ENCODE results near the gene BICRA. TPM values are rescaled to one million over a fixed set of nuclear protein-coding genes. Genes with fewer than 3 reads are reported as not detected.
A peak's percentile ranks its signal among the peaks of the same experiment; 100 is the strongest.

Gene BICRA
- total RNA-seq, 1 donor from 2014 or later, result 15.9 TPM

DNA sequence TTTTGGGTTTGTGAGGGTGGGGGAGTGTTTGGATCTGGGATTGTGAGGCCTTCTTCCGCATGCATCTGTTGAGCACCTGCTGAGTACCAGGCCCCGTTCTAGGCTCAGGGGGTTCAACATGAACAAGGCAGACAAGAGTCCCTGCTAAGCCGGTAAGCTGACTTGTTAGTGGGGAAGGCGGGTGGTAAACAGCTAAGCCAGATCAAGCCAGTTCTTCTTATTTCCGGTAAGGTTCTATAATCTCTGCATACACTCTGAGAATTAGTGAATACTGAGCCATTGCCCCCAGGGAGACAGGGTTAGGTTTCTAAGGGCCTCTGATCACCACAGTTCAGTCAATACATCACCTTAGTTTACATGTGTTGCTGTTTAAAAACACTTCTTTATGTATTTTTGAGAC lies 94.4 kb downstream of the BICRA start:
- H3K9me3 ChIP-seq, result no peaks in the 10 kb centered on the region
- no peak overlapping the region for H3K27ac ChIP-seq
- H3K4me1 ChIP-seq, result no peaks in the 10 kb centered on the region
- ATAC-seq (no peak), DNase-seq (no peak)
- TF ChIP-seq CTCF (IDR thresholded peaks at IDR 0.05), result no peak
- peaks cover 45% of the 10 kb centered on the region for H3K36me3 ChIP-seq
- intact Hi-C loops (cut with DNase I), result no loop called here
- H3K4me3 ChIP-seq, result no peak overlapping the region
- H3K27me3 ChIP-seq, result no peaks in the 10 kb centered on the region

DNA sequence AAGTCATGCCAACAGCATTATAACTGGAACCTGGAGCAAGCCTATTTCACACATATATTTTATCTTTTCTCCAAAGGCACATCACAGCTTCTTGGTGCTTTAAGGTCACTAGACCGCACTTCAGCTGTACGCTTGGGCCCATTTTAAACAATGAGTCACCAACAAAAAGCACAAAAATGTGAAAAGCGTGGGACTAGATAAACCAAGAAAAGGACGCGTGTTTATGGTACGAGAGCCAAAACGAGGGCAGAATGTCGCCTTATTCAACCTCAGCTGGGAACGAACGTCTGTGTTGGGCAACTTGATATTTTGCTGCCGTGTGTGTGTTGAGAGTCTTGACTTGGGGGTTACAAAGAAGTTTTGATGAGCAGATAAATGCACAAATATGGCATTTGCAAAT lies 95.1 kb downstream of the BICRA start:
- intact Hi-C loops (cut with DNase I), result no loop called here
- Histone ChIP-seq H3K4me1 (no peaks in the 10 kb centered on the region), H3K27me3 (no peaks in the 10 kb centered on the region), H3K36me3 (peaks cover 40% of the 10 kb centered on the region), H3K27ac (no peak overlapping the region), H3K9me3 (no peaks in the 10 kb centered on the region), H3K4me3 (no peak overlapping the region)
- TF ChIP-seq CTCF (IDR thresholded peaks at IDR 0.05), result no peak
- DNase-seq (no peak), ATAC-seq (no peak)

GRCh38 chr19:47704656-47705055 lies 95.7 kb downstream of the BICRA start:
- ATAC-seq (no peak), DNase-seq (no peak)
- no peaks in the 10 kb centered on the region for H3K27me3 ChIP-seq
- peaks cover 33% of the 10 kb centered on the region for H3K36me3 ChIP-seq
- H3K9me3 ChIP-seq, result no peaks in the 10 kb centered on the region
- no peaks in the 10 kb centered on the region for H3K4me1 ChIP-seq
- H3K27ac ChIP-seq, result no peak overlapping the region
- intact Hi-C loops (cut with DNase I), result no loop called here
- no peak for TF ChIP-seq CTCF (IDR thresholded peaks at IDR 0.05)
- H3K4me3 ChIP-seq, result no peak overlapping the region

- no peaks in the 10 kb centered on the region for H3K4me1 ChIP-seq
- H3K4me3 ChIP-seq, result no peak overlapping the region
- H3K36me3 ChIP-seq, result peaks cover 12% of the 10 kb centered on the region
- no peaks in the 10 kb centered on the region for H3K27me3 ChIP-seq
- TF ChIP-seq CTCF (IDR thresholded peaks at IDR 0.05), result peak; percentile 81
- no peaks in the 10 kb centered on the region for H3K9me3 ChIP-seq
- peak; percentile 96 for ATAC-seq
- intact Hi-C loops (cut with DNase I), result no loop called here
- peak; percentile 85 for DNase-seq
- H3K27ac ChIP-seq, result no peak overlapping the region
These were observed 98.4 kb downstream of the BICRA start for GRCh38 chr19:47707135-47707925.

GRCh38 chr19:47711652-47712242 lies 102.8 kb downstream of the BICRA start:
- intact Hi-C loops (cut with DNase I), result loop anchor here (2.0 kb wide), 1 partner anchor 31 kb away; no protein-coding TSS in a partner anchor
- peaks cover 13% of the 10 kb centered on the region for H3K4me1 ChIP-seq
- H3K9me3 ChIP-seq, result no peaks in the 10 kb centered on the region
- DNase-seq (no peak), ATAC-seq (no peak)
- peaks cover 7% of the 10 kb centered on the region for H3K36me3 ChIP-seq
- no peak overlapping the region for H3K4me3 ChIP-seq
- H3K27me3 ChIP-seq, result no peaks in the 10 kb centered on the region
- no peak overlapping the region for H3K27ac ChIP-seq
- TF ChIP-seq CTCF (IDR thresholded peaks at IDR 0.05), result no peak
